Skeletal muscle cell (primary cell): Measurements from ENCODE around the gene PPME1.
A peak's percentile ranks its signal among the peaks of the same experiment; 100 is the strongest.
"Not testable (repeated sequence)": the region's sequence is repeated elsewhere in the genome, so short reads cannot be mapped to it uniquely, and the experiment has no call there.

ENCODE experiments used
- DNase-seq: peaks from one replicate; pipeline ENCODE4 v3.0.0-alpha.2; 2010; ENCODE audit warnings: low read depth
- H3K4me3 ChIP-seq: 2 replicates; pipeline ENCODE4 v1.5.1; 2011; ENCODE audit warnings: low read depth, mild to moderate bottlenecking, control low read depth, low read length, moderate library complexity

PPME1 gene

GRCh38 chr11:74170694-74171629 lies at the start of gene PPME1, which contains the start of gene C2CD3:
Gene PPME1 (plus strand): TSS chr11:74171289. CDS start chr11:74171422, 133 bp downstream.
Gene C2CD3 (minus strand): TSS chr11:74171002. CDS start chr11:74170792, 210 bp downstream.
- peak within 1 kb of the TSS; percentile 95 for H3K4me3 ChIP-seq
- DNase-seq = peak; percentile 98

- H3K4me3 ChIP-seq = no peak overlapping the region
- no peak for DNase-seq
These were observed 49.3 kb upstream of the PPME1 start for GRCh38 chr11:74121804-74122203.

GRCh38 chr11:74123008-74123448 lies 48.1 kb upstream of the PPME1 start:
- H3K4me3 ChIP-seq = no peak overlapping the region
- no peak for DNase-seq

- not testable (repeated sequence) for H3K4me3 ChIP-seq, DNase-seq
These were observed 42.0 kb upstream of the PPME1 start for GRCh38 chr11:74129121-74129520.

- no peak for DNase-seq
- no peak overlapping the region for H3K4me3 ChIP-seq
These were observed 38.3 kb upstream of the PPME1 start for GRCh38 chr11:74132833-74133232.

- H3K4me3 ChIP-seq = no peak overlapping the region
- DNase-seq = no peak
These were observed 37.7 kb upstream of the PPME1 start for GRCh38 chr11:74133436-74133835.

GRCh38 chr11:74134661-74135060 lies 36.4 kb upstream of the PPME1 start:
- no peak overlapping the region for H3K4me3 ChIP-seq
- DNase-seq = no peak

- no peak for DNase-seq
- no peak overlapping the region for H3K4me3 ChIP-seq
These were observed 35.8 kb upstream of the PPME1 start for GRCh38 chr11:74135127-74135840.

- H3K4me3 ChIP-seq = no peak overlapping the region
- no peak for DNase-seq
These were observed 33.1 kb upstream of the PPME1 start for GRCh38 chr11:74138021-74138420.

GRCh38 chr11:74138572-74138971 lies 32.5 kb upstream of the PPME1 start:
- peak; percentile 95 for DNase-seq
- H3K4me3 ChIP-seq = no peak overlapping the region

- DNase-seq = no peak
- H3K4me3 ChIP-seq = no peak overlapping the region
These were observed 31.8 kb upstream of the PPME1 start for GRCh38 chr11:74139151-74139918.

GRCh38 chr11:74139919-74140431 lies 31.1 kb upstream of the PPME1 start:
- not testable (repeated sequence) for H3K4me3 ChIP-seq, DNase-seq

- no peak for DNase-seq
- H3K4me3 ChIP-seq = no peak overlapping the region
These were observed 29.8 kb upstream of the PPME1 start for GRCh38 chr11:74141241-74141695.

GRCh38 chr11:74141908-74142307 lies 29.2 kb upstream of the PPME1 start:
- no peak overlapping the region for H3K4me3 ChIP-seq
- DNase-seq = no peak

- H3K4me3 ChIP-seq = no peak overlapping the region
- DNase-seq = no peak
These were observed 28.5 kb upstream of the PPME1 start for GRCh38 chr11:74142624-74143023.

- DNase-seq = no peak
- H3K4me3 ChIP-seq = no peak overlapping the region
These were observed 26.5 kb upstream of the PPME1 start for GRCh38 chr11:74144592-74144991.

- H3K4me3 ChIP-seq = no peak overlapping the region
- DNase-seq = no peak
These were observed 23.7 kb upstream of the PPME1 start for GRCh38 chr11:74147199-74147929.

GRCh38 chr11:74153224-74153623 lies 17.9 kb upstream of the PPME1 start:
- no peak for DNase-seq
- no peak overlapping the region for H3K4me3 ChIP-seq
